ENCODE measurements around the gene RABL6. TPM values are rescaled to one million over a fixed set of nuclear protein-coding genes. Genes with fewer than 3 reads are reported as not detected.
"Not testable (repeated sequence)": the region's sequence is repeated elsewhere in the genome, so short reads cannot be mapped to it uniquely, and the experiment has no call there.

The RABL6 gene
- total and polyA plus RNA-seq, 2 donors (not counting 1 experiment from before 2014, with no cell fraction given) = 36.8 to 59.6 TPM

- no peaks in the 10 kb centered on the region for H4K20me1 ChIP-seq (ENCODE audit: control insufficient read depth, extremely low read depth, insufficient read depth, low read length)
- no peak overlapping the region for H3K9ac ChIP-seq (ENCODE audit: insufficient read depth, low read length)
- H3K36me3 ChIP-seq (ENCODE audit: control insufficient read depth, insufficient read depth, low read length) = no peaks in the 10 kb centered on the region
- H3K9me3 ChIP-seq (ENCODE audit: control insufficient read depth, insufficient read depth, low read depth, low read length) = no peaks in the 10 kb centered on the region
- H3K4me2 ChIP-seq (ENCODE audit: extremely low read depth, insufficient read depth, low read length) = no peak overlapping the region
- H3K27ac ChIP-seq (ENCODE audit: insufficient read depth, low read length) = no peak overlapping the region
- peaks cover 17% of the 10 kb centered on the region for H3K27me3 ChIP-seq (ENCODE audit: control insufficient read depth, insufficient read depth, low read length)
- no peak for DNase-seq (ENCODE audit: low read depth in 2 of 2)
- no peaks in the 10 kb centered on the region for H3K4me1 ChIP-seq (ENCODE audit: control insufficient read depth, extremely low read depth, insufficient read depth, low read length)
- H3K4me3 ChIP-seq (replicated peaks in 1 of 4; ENCODE audit: control extremely low read depth in 1 of 4, insufficient read depth in 1 of 4, low read depth in 3 of 4, low read length in 4 of 4) = no peak overlapping the region
- no peaks in the 10 kb centered on the region for H3K79me2 ChIP-seq (ENCODE audit: control insufficient read depth, insufficient read depth, low read length)
- no peak for TF ChIP-seq EZH2 (IDR thresholded peaks at IDR 0.05; ENCODE audit: low read length, missing control alignments)
- TF ChIP-seq CTCF (conservative IDR thresholded peaks at IDR 0.05 in 1 of 2, IDR thresholded peaks at IDR 0.05 in 1 of 2; ENCODE audit: low read depth in 1 of 2, low read length in 2 of 2) = peak in 1 of 2 donors; percentile 29
- no peak overlapping the region for H2AFZ ChIP-seq (ENCODE audit: low read length)
These were observed 23.3 kb upstream of the RABL6 start for GRCh38 chr9:136784249-136784996.

GRCh38 chr9:136784997-136785361, 22.8 kb upstream of the RABL6 start:
- no peak overlapping the region for H2AFZ ChIP-seq (ENCODE audit: low read length)
- H3K27ac ChIP-seq (ENCODE audit: insufficient read depth, low read length) = no peak overlapping the region
- H3K9ac ChIP-seq (ENCODE audit: insufficient read depth, low read length) = no peak overlapping the region
- TF ChIP-seq CTCF (conservative IDR thresholded peaks at IDR 0.05 in 1 of 2, IDR thresholded peaks at IDR 0.05 in 1 of 2; ENCODE audit: low read depth in 1 of 2, low read length in 2 of 2) = no peak
- no peak for TF ChIP-seq EZH2 (IDR thresholded peaks at IDR 0.05; ENCODE audit: low read length, missing control alignments)
- DNase-seq (ENCODE audit: low read depth in 2 of 2) = no peak
- no peaks in the 10 kb centered on the region for H3K4me1 ChIP-seq (ENCODE audit: control insufficient read depth, extremely low read depth, insufficient read depth, low read length)
- H4K20me1 ChIP-seq (ENCODE audit: control insufficient read depth, extremely low read depth, insufficient read depth, low read length) = no peaks in the 10 kb centered on the region
- no peak overlapping the region for H3K4me3 ChIP-seq (replicated peaks in 1 of 4; ENCODE audit: control extremely low read depth in 1 of 4, insufficient read depth in 1 of 4, low read depth in 3 of 4, low read length in 4 of 4)
- no peak overlapping the region for H3K4me2 ChIP-seq (ENCODE audit: extremely low read depth, insufficient read depth, low read length)
- H3K79me2 ChIP-seq (ENCODE audit: control insufficient read depth, insufficient read depth, low read length) = no peaks in the 10 kb centered on the region
- peaks cover 13% of the 10 kb centered on the region for H3K27me3 ChIP-seq (ENCODE audit: control insufficient read depth, insufficient read depth, low read length)
- no peaks in the 10 kb centered on the region for H3K36me3 ChIP-seq (ENCODE audit: control insufficient read depth, insufficient read depth, low read length)
- no peaks in the 10 kb centered on the region for H3K9me3 ChIP-seq (ENCODE audit: control insufficient read depth, insufficient read depth, low read depth, low read length)

GRCh38 chr9:136785565-136786355, 22.0 kb upstream of the RABL6 start:
- H3K36me3 ChIP-seq (ENCODE audit: control insufficient read depth, insufficient read depth, low read length) = not testable (repeated sequence)

More at GRCh38 chr9:136785565-136786355, 22.0 kb upstream of the RABL6 start:
- DNase-seq (ENCODE audit: low read depth in 2 of 2); H4K20me1 ChIP-seq (ENCODE audit: control insufficient read depth, extremely low read depth, insufficient read depth, low read length); H3K27ac ChIP-seq (ENCODE audit: insufficient read depth, low read length); H3K9ac ChIP-seq (ENCODE audit: insufficient read depth, low read length); H3K4me2 ChIP-seq (ENCODE audit: extremely low read depth, insufficient read depth, low read length); H3K4me3 ChIP-seq (replicated peaks in 1 of 4; ENCODE audit: control extremely low read depth in 1 of 4, insufficient read depth in 1 of 4, low read depth in 3 of 4, low read length in 4 of 4); H3K9me3 ChIP-seq (ENCODE audit: control insufficient read depth, insufficient read depth, low read depth, low read length); H3K4me1 ChIP-seq (ENCODE audit: control insufficient read depth, extremely low read depth, insufficient read depth, low read length); H3K27me3 ChIP-seq (ENCODE audit: control insufficient read depth, insufficient read depth, low read length); H3K79me2 ChIP-seq (ENCODE audit: control insufficient read depth, insufficient read depth, low read length); H2AFZ ChIP-seq (ENCODE audit: low read length): not testable (repeated sequence)
